ENCODE data around the gene IPO13.

DNA sequence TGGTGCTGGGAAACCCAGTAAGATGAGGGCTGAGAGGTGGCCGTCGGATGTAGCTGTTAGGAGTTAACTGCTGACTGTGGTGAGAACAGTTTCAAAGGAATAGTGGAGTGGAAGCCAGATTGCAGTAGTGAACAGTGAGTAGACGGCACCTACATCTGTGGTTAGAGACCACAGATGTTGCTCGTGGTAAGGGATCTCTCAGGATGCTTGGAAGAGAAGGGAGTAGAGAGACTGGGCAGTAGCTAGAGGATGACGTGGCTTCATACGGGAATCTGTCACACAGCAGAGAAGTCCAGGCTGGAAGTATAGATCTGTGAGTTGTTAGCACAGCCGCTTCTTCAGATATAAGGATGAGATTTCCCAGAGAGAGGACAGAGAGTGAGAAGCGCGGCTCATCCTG lies 20.9 kb upstream of the IPO13 start:
- TF ChIP-seq, protein P1, sequence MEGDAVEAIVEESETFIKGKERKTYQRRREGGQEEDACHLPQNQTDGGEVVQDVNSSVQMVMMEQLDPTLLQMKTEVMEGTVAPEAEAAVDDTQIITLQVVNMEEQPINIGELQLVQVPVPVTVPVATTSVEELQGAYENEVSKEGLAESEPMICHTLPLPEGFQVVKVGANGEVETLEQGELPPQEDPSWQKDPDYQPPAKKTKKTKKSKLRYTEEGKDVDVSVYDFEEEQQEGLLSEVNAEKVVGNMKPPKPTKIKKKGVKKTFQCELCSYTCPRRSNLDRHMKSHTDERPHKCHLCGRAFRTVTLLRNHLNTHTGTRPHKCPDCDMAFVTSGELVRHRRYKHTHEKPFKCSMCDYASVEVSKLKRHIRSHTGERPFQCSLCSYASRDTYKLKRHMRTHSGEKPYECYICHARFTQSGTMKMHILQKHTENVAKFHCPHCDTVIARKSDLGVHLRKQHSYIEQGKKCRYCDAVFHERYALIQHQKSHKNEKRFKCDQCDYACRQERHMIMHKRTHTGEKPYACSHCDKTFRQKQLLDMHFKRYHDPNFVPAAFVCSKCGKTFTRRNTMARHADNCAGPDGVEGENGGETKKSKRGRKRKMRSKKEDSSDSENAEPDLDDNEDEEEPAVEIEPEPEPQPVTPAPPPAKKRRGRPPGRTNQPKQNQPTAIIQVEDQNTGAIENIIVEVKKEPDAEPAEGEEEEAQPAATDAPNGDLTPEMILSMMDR (IDR thresholded peaks at IDR 0.05; ENCODE audit: poor library complexity), result no peak
- TF ChIP-seq EZH2 (IDR thresholded peaks at IDR 0.05; ENCODE audit: borderline replicate concordance) (no peak), EZH2phosphoT487 (IDR thresholded peaks at IDR 0.05; ENCODE audit: low read depth, severe bottlenecking, unreplicated experiment) (no peak)

All from hepatocyte (in vitro differentiated cells).